ENCODE data around the gene MBNL2.

GRCh38 chr13:97273341-97273831, 51.3 kb downstream of the MBNL2 start:
- no peak for TF ChIP-seq ZNF207 (IDR thresholded peaks at IDR 0.05; ENCODE audit: borderline replicate concordance)
- TF ChIP-seq MBD4 (IDR thresholded peaks at IDR 0.05; ENCODE audit: borderline replicate concordance, low read length): no peak
- TF ChIP-seq HOXA7 (CRISPR knock-in tag; IDR thresholded peaks at IDR 0.05): no peak
- TF ChIP-seq CTCF (CRISPR knock-in tag; IDR thresholded peaks at IDR 0.05): no peak
- TF ChIP-seq SOX13 (IDR thresholded peaks at IDR 0.05): no peak
- TF ChIP-seq SOX13 (CRISPR knock-in tag; conservative IDR thresholded peaks at IDR 0.05 in 1 of 2, IDR thresholded peaks at IDR 0.05 in 1 of 2): no peak
- TF ChIP-seq AFF4 (CRISPR knock-in tag; IDR thresholded peaks at IDR 0.05): no peak
- TF ChIP-seq ZHX1 (CRISPR knock-in tag; IDR thresholded peaks at IDR 0.05; ENCODE audit: low read depth): no peak
- no peak for TF ChIP-seq EP300 (IDR thresholded peaks at IDR 0.05; ENCODE audit: low read depth in 2 of 2, low read length in 2 of 2)
- no peak for TF ChIP-seq EP300 (CRISPR knock-in tag; IDR thresholded peaks at IDR 0.05; ENCODE audit: borderline replicate concordance)
- no peak for TF ChIP-seq POLR2AphosphoS5 (IDR thresholded peaks at IDR 0.05; ENCODE audit: low read depth, low read length)
- TF ChIP-seq ZNF296 (CRISPR knock-in tag; conservative IDR thresholded peaks at IDR 0.05): no peak
- TF ChIP-seq NR2C2 (CRISPR knock-in tag; IDR thresholded peaks at IDR 0.05; ENCODE audit: borderline replicate concordance): no peak
- TF ChIP-seq MZF1 (CRISPR knock-in tag; IDR thresholded peaks at IDR 0.05; ENCODE audit: borderline replicate concordance): no peak
- TF ChIP-seq ZNF335 (CRISPR knock-in tag; IDR thresholded peaks at IDR 0.05): no peak
- TF ChIP-seq POLR2AphosphoS2 (IDR thresholded peaks at IDR 0.05; ENCODE audit: low read depth, low read length): no peak
